Chondrocyte (in vitro differentiated cells): Measurements from ENCODE around the gene ACSF2. TPM values are rescaled to one million over a fixed set of nuclear protein-coding genes. Genes with fewer than 3 reads are reported as not detected.

Experiments
- DNase-seq: peaks from one replicate; pipeline ENCODE4 v3.0.0; 2021; ENCODE audit warnings: mixed read lengths, low spot score
- H3K27ac Mint-ChIP-seq: one replicate; pipeline ENCODE4 v1.8.0; 2021; ENCODE audit warnings: mild to moderate bottlenecking, moderate library complexity, mixed read lengths; ENCODE audit not compliant: unreplicated experiment
- H3K27me3 Mint-ChIP-seq: 2 replicates; pipeline ENCODE4 v1.8.0; 2021; ENCODE audit warnings: low read depth, mixed read lengths
- H3K36me3 Mint-ChIP-seq: 2 replicates; pipeline ENCODE4 v1.8.0; 2021; ENCODE audit warnings: low read depth, mixed read lengths
- H3K4me1 Mint-ChIP-seq: 2 replicates; pipeline ENCODE4 v1.8.0; 2021; ENCODE audit warnings: low read depth, mild to moderate bottlenecking, mixed read lengths
- H3K4me3 Mint-ChIP-seq: one replicate; pipeline ENCODE4 v1.8.0; 2021; ENCODE audit warnings: mild to moderate bottlenecking, moderate library complexity, mixed read lengths; ENCODE audit not compliant: unreplicated experiment
- H3K9me3 Mint-ChIP-seq: 2 replicates; pipeline ENCODE4 v1.8.0; 2021; ENCODE audit warnings: low read depth, mixed read lengths
- total RNA-seq: library from RNA; stranded (reverse); gene quantifications from 3 replicates; pipeline ENCODE4 v1.2.1, GENCODE V29; 2021
- TF ChIP-seq, protein P1 (sequence below): fragments of 200-600 bp; sonication (generic); IDR thresholded peaks from 2 replicates; pipeline ENCODE4 v1.5.0; 2021; ENCODE audit warnings: antibody characterized with exemption, mild to moderate bottlenecking, moderate library complexity

The ACSF2 gene
- total RNA-seq, 1 donor from 2014 or later, result 17.4 TPM

DNA sequence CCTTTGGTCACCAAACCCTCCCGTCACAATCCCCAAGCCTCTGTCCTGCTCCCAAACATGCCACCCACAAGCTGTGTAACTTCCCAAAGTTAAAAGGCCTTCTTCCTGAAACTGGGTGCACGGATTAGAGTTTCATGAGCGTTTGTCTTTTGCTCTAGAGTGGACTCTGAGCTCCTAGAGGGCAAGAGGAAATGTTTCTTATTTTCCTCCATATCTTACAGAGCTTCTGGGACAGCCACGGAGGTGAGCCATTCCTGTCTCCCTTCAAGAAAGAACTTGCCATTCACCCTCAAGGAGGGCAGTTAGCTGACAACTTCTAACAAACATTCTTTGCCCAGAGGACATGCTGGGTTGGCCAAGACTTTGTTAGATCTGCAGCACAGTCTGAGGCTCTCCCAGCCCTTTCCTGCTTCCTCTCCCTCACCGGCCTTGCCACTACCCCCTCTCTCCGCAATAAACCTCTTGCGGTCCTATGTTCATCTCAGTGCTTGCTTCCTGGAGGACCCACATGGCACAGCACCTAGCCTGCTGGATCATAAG lies 79.6 kb downstream of the ACSF2 start:
- Mint-ChIP-seq H3K36me3 (no peaks in the 10 kb centered on the region), H3K27me3 (no peaks in the 10 kb centered on the region), H3K4me1 (peaks cover 16% of the 10 kb centered on the region), H3K9me3 (no peaks in the 10 kb centered on the region), H3K4me3 (no peak overlapping the region), H3K27ac (no peak overlapping the region)
- no peak for DNase-seq
- TF ChIP-seq, protein P1, sequence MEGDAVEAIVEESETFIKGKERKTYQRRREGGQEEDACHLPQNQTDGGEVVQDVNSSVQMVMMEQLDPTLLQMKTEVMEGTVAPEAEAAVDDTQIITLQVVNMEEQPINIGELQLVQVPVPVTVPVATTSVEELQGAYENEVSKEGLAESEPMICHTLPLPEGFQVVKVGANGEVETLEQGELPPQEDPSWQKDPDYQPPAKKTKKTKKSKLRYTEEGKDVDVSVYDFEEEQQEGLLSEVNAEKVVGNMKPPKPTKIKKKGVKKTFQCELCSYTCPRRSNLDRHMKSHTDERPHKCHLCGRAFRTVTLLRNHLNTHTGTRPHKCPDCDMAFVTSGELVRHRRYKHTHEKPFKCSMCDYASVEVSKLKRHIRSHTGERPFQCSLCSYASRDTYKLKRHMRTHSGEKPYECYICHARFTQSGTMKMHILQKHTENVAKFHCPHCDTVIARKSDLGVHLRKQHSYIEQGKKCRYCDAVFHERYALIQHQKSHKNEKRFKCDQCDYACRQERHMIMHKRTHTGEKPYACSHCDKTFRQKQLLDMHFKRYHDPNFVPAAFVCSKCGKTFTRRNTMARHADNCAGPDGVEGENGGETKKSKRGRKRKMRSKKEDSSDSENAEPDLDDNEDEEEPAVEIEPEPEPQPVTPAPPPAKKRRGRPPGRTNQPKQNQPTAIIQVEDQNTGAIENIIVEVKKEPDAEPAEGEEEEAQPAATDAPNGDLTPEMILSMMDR, result no peak

DNA sequence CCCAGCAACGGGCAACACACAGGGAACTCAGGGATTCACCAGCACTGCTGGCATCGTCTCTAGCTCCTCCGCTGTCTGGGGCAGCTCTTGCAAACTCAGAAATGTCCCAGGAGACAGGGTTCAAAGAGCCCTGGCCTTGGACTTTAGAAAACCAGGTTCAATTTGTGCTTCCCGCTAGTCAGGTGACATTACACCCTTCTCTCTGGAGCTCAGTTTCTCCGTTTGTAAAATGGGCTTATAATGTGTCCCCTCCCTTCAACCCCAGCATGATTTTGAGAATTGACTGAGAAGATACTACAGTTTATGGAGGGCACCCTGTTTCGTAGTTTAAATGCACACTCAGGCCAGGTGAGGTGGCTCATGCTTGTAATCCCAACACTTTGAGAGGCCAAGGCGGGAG lies 80.3 kb downstream of the ACSF2 start:
- no peak overlapping the region for H3K4me3 Mint-ChIP-seq
- no peaks in the 10 kb centered on the region for H3K27me3 Mint-ChIP-seq
- H3K27ac Mint-ChIP-seq, result no peak overlapping the region
- peaks cover 22% of the 10 kb centered on the region for H3K4me1 Mint-ChIP-seq
- H3K36me3 Mint-ChIP-seq, result no peaks in the 10 kb centered on the region
- no peak for DNase-seq
- TF ChIP-seq, protein P1, result no peak
- H3K9me3 Mint-ChIP-seq, result no peaks in the 10 kb centered on the region

DNA sequence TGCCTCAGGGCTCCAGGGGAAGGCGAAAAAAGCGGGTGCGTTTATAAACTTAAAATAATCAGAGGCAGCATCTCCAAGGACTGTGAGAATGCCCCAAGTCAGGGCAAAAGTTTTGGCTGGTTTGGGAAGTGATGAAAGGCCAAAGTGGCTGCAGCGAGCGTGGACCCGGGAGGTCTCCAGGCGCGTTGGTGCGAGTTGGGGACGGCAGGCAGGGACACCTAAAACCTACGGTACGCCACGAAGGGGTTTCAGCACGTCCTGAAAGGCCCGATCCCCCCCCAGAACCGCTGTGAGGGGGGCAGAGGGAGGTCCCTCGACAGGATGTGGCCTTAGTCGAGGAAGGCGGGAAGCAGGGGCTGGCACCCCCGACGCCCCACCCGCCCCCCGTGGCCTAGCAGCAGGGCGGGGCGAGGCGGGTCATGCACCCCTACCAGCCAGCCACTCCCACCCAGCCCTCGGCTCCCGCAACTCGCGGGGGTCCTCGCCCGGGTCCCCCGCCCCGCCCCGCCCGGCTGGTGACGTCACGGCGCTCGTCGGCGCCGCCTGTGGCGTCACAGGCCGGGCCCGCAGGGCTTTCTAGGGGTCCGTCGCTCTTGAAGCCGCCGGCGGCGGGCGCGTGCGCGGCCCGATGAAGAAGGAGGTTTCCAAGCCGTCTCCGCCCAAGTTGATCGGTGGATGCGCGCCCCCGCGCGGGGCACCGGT lies 82.0 kb downstream of the ACSF2 start, which contains the start of gene MYCBPAP:
Gene MYCBPAP (plus strand): TSS at position 569 of the 702 bp plus-strand sequence. CDS start 236 bp downstream, outside the sequence.
- DNase-seq, result peak; percentile 78
- H3K27me3 Mint-ChIP-seq, result no peaks in the 10 kb centered on the region
- H3K27ac Mint-ChIP-seq, result peak within 1 kb of the TSS; percentile 76
- H3K4me3 Mint-ChIP-seq, result peak within 1 kb of the TSS; percentile 73
- peaks cover 28% of the 10 kb centered on the region for H3K4me1 Mint-ChIP-seq
- TF ChIP-seq, protein P1, result peak; percentile 64
- H3K36me3 Mint-ChIP-seq, result no peaks in the 10 kb centered on the region
- H3K9me3 Mint-ChIP-seq, result no peaks in the 10 kb centered on the region

DNA sequence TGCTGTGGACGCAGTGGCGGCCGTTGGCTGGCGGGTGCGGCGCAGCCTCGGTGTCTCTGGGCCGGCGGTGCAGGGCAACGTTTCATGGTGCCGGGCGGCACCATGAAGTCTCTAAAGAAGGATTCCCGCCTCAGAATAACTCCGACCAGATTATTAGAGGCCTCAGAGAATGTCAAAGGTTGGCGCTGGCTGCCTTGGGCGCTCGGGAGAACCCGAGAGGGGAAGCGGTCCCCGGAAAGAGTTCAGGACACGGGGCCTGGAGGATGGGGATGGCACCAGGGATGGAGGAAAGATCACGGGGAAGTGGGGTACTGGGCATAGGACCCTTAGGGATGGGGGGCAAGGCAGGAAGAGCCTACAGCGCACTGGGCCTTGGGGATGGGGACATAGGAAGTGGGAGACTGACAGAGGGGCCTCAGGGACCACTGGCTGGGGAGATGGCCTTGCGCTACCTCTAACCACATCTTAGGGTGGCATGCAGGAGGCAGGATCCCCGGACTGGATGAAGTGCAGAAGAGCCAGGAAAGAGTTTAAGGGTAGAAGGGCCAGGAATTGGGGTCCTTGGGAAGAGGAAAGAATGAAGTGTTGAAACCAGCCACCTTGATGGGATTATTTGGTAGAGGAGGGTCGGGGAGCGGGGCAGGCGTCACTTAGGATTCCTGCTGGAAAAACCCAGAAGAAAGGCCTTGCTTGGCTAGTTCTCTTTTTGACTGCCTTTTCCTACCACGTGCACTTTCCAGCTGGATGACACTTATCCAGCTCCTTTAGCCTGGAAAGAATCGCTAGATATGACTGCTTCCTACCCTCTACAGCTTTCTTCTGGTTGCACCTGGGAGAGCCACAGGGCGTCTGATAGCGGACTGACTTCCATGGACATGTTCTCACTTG lies 82.8 kb downstream of the ACSF2 start:
- H3K27ac Mint-ChIP-seq, result peak overlapping the region; percentile 76
- peak overlapping the region; percentile 73 for H3K4me3 Mint-ChIP-seq
- TF ChIP-seq, protein P1, result no peak
- no peaks in the 10 kb centered on the region for H3K9me3 Mint-ChIP-seq
- H3K36me3 Mint-ChIP-seq, result no peaks in the 10 kb centered on the region
- no peaks in the 10 kb centered on the region for H3K27me3 Mint-ChIP-seq
- peaks cover 25% of the 10 kb centered on the region for H3K4me1 Mint-ChIP-seq
- peak; percentile 51 for DNase-seq

DNA sequence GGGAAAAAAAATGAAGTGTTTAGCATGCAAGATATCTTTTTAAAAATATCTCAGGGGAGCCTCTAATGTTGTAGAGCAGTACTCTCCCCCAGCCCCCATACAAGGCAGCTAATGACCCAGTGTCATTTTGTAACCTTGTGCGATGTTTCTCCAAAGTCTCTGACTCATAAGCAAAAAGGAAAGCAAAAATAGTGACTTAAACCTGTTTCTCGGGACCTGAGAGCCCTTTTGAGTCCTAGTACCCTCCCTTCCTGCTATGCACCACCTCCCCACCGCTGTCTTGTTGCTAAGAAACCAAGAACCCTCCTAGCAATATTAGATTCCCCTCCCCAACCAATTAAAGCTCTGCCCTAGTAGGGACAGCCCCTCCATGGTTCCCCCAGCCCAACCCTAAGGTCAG lies 85.0 kb downstream of the ACSF2 start:
- H3K4me3 Mint-ChIP-seq, result no peak overlapping the region
- H3K9me3 Mint-ChIP-seq, result no peaks in the 10 kb centered on the region
- no peaks in the 10 kb centered on the region for H3K36me3 Mint-ChIP-seq
- TF ChIP-seq, protein P1, result no peak
- peak overlapping the region; percentile 32 for H3K27ac Mint-ChIP-seq
- no peaks in the 10 kb centered on the region for H3K27me3 Mint-ChIP-seq
- DNase-seq, result no peak
- peaks cover 43% of the 10 kb centered on the region for H3K4me1 Mint-ChIP-seq
